SK-N-MC (cell line): ENCODE measurements around the gene UBIAD1.
"Not testable (repeated sequence)": the region's sequence is repeated elsewhere in the genome, so short reads cannot be mapped to it uniquely, and the experiment has no call there.

Source experiments
- EZH2 ChIP-seq: fragments of 200-600 bp; sonication (generic); IDR thresholded peaks from one replicate; pipeline ENCODE4 v1.6.1; 2017; ENCODE audit warnings: antibody characterized with exemption
- FOXP2 ChIP-seq: optimal IDR thresholded peaks from 2 replicates; pipeline ENCODE3; 2011; ENCODE audit warnings: mild to moderate bottlenecking, moderate library complexity; ENCODE audit not compliant: insufficient read depth; ENCODE audit errors: extremely low read length, control extremely low read depth
- POLR2AphosphoS5 ChIP-seq: IDR thresholded peaks from 2 replicates; pipeline ENCODE4 v1.6.1; 2012; ENCODE audit warnings: mild to moderate bottlenecking, low read depth, low read length, borderline replicate concordance

- not testable (repeated sequence) for TF ChIP-seq POLR2AphosphoS5, EZH2, FOXP2
Measured at GRCh38 chr1:11297774-11298173, 24.8 kb downstream of the UBIAD1 start.
